ENCODE results near the gene KIAA1958.

DNA sequence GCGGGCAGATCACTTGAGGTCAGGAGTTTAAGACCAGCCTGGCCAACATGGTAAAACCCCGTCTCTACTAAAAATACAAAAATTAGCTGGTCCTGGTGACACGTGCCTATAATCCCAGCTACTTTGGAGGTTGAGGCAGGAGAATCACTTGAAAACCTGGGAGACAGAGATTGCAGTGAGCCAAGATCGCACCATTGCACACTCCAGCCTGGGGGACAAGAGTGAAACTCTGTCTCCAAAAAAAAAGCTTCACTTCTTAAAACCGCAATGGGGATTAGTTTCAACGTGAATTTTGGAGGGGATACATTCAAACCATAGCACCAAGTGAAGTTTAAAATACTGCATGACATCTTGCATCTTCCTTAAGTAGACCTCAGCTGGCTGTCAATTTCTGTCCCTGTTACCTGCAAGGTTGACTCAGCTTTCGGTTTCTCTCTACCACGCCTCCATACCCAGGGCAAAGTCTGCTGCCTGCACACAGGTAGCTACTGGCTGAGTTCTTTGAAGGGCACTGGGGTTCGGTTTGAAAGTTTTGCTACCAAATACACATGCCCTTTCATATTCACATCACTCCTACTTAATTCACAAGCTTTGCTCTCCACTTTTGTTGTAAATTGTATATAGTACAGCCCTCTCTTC lies 69.3 kb downstream of the KIAA1958 start:
- TF ChIP-seq, protein P1, sequence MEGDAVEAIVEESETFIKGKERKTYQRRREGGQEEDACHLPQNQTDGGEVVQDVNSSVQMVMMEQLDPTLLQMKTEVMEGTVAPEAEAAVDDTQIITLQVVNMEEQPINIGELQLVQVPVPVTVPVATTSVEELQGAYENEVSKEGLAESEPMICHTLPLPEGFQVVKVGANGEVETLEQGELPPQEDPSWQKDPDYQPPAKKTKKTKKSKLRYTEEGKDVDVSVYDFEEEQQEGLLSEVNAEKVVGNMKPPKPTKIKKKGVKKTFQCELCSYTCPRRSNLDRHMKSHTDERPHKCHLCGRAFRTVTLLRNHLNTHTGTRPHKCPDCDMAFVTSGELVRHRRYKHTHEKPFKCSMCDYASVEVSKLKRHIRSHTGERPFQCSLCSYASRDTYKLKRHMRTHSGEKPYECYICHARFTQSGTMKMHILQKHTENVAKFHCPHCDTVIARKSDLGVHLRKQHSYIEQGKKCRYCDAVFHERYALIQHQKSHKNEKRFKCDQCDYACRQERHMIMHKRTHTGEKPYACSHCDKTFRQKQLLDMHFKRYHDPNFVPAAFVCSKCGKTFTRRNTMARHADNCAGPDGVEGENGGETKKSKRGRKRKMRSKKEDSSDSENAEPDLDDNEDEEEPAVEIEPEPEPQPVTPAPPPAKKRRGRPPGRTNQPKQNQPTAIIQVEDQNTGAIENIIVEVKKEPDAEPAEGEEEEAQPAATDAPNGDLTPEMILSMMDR (IDR thresholded peaks at IDR 0.05) = no peak
- TF ChIP-seq POLR2A (IDR thresholded peaks at IDR 0.05) = no peak
- TF ChIP-seq POLR2AphosphoS5 (IDR thresholded peaks at IDR 0.05) = no peak

Data from breast epithelium (tissue), 3 donors.